ENCODE results near the gene ADAMTS2. TPM values are rescaled to one million over a fixed set of nuclear protein-coding genes. Genes with fewer than 3 reads are reported as not detected.

The ADAMTS2 gene
- total and polyA plus RNA-seq, 2 of the 4 experiments (the other 2 are of a cell fraction), result 19.0 to 58.8 TPM

GRCh38 chr5:179272326-179273072, 72.8 kb downstream of the ADAMTS2 start:
- H3K79me1 ChIP-seq (ENCODE audit: low read depth in 1 of 2, low read length in 2 of 2), result peaks cover 37 to 91% of the 10 kb centered on the region in 2 experiments
- no peak overlapping the region for H3K9ac ChIP-seq (ENCODE audit: low read depth, low read length)
- BruUV-seq (replicated peaks), result no TSS peak
- H3K4me1 ChIP-seq (ENCODE audit: control insufficient read depth, insufficient read depth, low read length), result peaks cover 72% of the 10 kb centered on the region
- in situ Hi-C loops (cut with MboI; ENCODE audit: low sequenced_read_pairs) (no loop called here), intact Hi-C loops (cut with micrococcal nuclease) (no loop called here), dilution Hi-C loops (cut with HindIII; ENCODE audit: low sequenced_read_pairs, unreplicated experiment) (no loop called here)
- peak overlapping the region; percentile 22 for H2BK5ac ChIP-seq (ENCODE audit: low read depth, low read length, poor library complexity, severe bottlenecking)
- H3K4ac ChIP-seq (ENCODE audit: low read depth, low read length), result peak overlapping the region; percentile 98; the same call in 1 of the 2 replicates
- peaks cover 6% of the 10 kb centered on the region; the same call in 1 of the 2 replicates for H3K36me3 ChIP-seq (ENCODE audit: control insufficient read depth, insufficient read depth, low read length)
- no peak overlapping the region; the same call in 1 of the 2 replicates for H3K18ac ChIP-seq (ENCODE audit: low read depth, low read length)
- ChIA-PET CTCF (no interaction called here), POLR2A (ENCODE audit: unreplicated experiment) (no interaction called here)
- peak overlapping the region; percentile 96 for H4K91ac ChIP-seq (ENCODE audit: insufficient read depth, low read depth, low read length)
- H3K23ac ChIP-seq (ENCODE audit: low read depth, low read length), result no peak overlapping the region
- no peaks in the 10 kb centered on the region for H3K9me3 ChIP-seq (ENCODE audit: control insufficient read depth, insufficient read depth, low read length)
- H2AK5ac ChIP-seq (ENCODE audit: low read depth, low read length), result peak overlapping the region; percentile 92; the same call in 1 of the 2 replicates
- H2BK20ac ChIP-seq (ENCODE audit: low read depth, low read length), result peak overlapping the region; percentile 33; the same call in 1 of the 2 replicates
- ATAC-seq (ENCODE audit: low read depth) (no peak), DNase-seq (no peak)
- no peak overlapping the region for H4K8ac ChIP-seq (ENCODE audit: low read depth in 2 of 2, low read length in 2 of 2)
- no peak overlapping the region; the same call in 1 of the 3 replicates for H2BK15ac ChIP-seq (ENCODE audit: low read depth, low read length)
- H3K27me3 ChIP-seq (ENCODE audit: control insufficient read depth, insufficient read depth, low read length), result no peaks in the 10 kb centered on the region
- 97% methylated on average over 4 of the region's 19 CpGs; no CpG with 5 or more reads in 1 of the 2 experiments for WGBS, 2 experiments (ENCODE audit: extremely low coverage in 2 of 2, insufficient read length in 1 of 2)
- H2AK9ac ChIP-seq (replicated peaks; ENCODE audit: low read depth, low read length, poor library complexity), result peak overlapping the region; percentile 83
- no peak overlapping the region for H3K4me2 ChIP-seq (ENCODE audit: low read depth, low read length)
- H4K5ac ChIP-seq (ENCODE audit: low read depth, low read length), result peak overlapping the region; percentile 36; the same call in 1 of the 2 replicates
- H3K27ac ChIP-seq (ENCODE audit: insufficient read depth, low read length), result peak overlapping the region; percentile 93; the same call in 1 of the 2 replicates
- no peak overlapping the region for H3K56ac ChIP-seq (ENCODE audit: extremely low read depth, insufficient read depth, low read length)
- no peak for TF ChIP-seq MAZ (IDR thresholded peaks at IDR 0.05; ENCODE audit: borderline replicate concordance, low read depth, low read length)
- no peak for TF ChIP-seq RCOR1 (IDR thresholded peaks at IDR 0.05; ENCODE audit: insufficient replicate concordance, low read length)
- no peak for TF ChIP-seq MAFK (IDR thresholded peaks at IDR 0.05; ENCODE audit: low read depth, low read length)
- TF ChIP-seq BHLHE40 (IDR thresholded peaks at IDR 0.05; ENCODE audit: low read depth, low read length), result no peak
- no peak for TF ChIP-seq CEBPB (IDR thresholded peaks at IDR 0.05; ENCODE audit: low read depth, low read length)
- TF ChIP-seq RAD21 (IDR thresholded peaks at IDR 0.05; ENCODE audit: low read length), result no peak
- no peak for TF ChIP-seq NFE2L2 (IDR thresholded peaks at IDR 0.05; ENCODE audit: low read depth, low read length)
- peak overlapping the region; percentile 97 for H2BK120ac ChIP-seq (ENCODE audit: low read depth, low read length)
- peak overlapping the region; percentile 4 for H2AFZ ChIP-seq (replicated peaks; ENCODE audit: low read length, poor library complexity)
- H3K9me1 ChIP-seq (ENCODE audit: insufficient read depth, low read length), result peaks cover 67% of the 10 kb centered on the region
- H3K4me3 ChIP-seq (ENCODE audit: insufficient read depth, low read depth, low read length), result no peak overlapping the region
- no peaks in the 10 kb centered on the region for H4K20me1 ChIP-seq (ENCODE audit: insufficient read depth, low read length)
- no peak overlapping the region for H3K14ac ChIP-seq (replicated peaks; ENCODE audit: low read depth, low read length)
